OCI-LY7 (cell line): Measurements from ENCODE around the gene GPR55.

ENCODE experiments used
- EZH2phosphoT487 ChIP-seq: fragments of 200-600 bp; sonication (generic); IDR thresholded peaks from 2 replicates; pipeline ENCODE4 v1.6.1; 2018; ENCODE audit warnings: low read depth, borderline replicate concordance, mild to moderate bottlenecking, mixed run types, antibody characterized with exemption, low read length, moderate library complexity, mixed read lengths
- TF ChIP-seq, protein P1 (sequence below): fragments of 200-600 bp; sonication (generic); conservative IDR thresholded peaks from 2 replicates; pipeline ENCODE4 v1.5.1; 2014; ENCODE audit warnings: mild to moderate bottlenecking, antibody characterized with exemption, low read length, moderate library complexity, mixed read lengths

DNA sequence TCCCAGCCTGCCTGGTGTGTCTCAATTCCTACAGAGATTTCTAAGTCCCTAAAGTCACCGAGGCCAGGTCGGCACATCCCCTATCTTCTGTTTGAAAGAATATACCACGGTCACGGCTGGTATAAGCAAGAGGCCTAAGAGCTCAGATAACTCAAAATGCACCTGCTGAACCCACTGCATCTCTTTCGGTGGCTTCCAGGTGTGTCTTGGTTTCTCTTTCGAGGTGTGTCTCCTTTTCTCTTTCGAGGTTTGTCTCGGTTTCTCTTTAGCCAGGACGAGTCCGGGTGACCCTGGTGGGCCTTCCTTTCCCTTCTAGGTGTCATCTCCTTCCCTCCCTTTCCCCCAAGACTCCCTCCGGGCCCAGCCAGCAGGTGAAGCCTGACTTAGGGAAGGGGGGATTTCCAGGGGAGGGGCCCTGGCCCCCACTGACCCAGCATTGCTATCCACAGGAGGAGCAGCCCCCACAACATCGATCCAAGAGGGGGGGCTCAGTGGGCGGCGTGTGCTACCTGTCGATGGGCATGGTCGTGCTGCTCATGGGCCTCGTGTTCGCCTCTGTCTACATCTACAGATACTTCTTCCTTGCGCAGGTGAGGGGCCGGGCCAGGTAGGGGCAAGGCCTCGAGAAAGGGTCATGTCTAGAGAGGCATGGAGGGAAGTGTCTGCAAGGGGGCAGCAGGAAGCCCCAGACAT is 51.9 kb downstream of the GPR55 start:
- TF ChIP-seq, protein P1, sequence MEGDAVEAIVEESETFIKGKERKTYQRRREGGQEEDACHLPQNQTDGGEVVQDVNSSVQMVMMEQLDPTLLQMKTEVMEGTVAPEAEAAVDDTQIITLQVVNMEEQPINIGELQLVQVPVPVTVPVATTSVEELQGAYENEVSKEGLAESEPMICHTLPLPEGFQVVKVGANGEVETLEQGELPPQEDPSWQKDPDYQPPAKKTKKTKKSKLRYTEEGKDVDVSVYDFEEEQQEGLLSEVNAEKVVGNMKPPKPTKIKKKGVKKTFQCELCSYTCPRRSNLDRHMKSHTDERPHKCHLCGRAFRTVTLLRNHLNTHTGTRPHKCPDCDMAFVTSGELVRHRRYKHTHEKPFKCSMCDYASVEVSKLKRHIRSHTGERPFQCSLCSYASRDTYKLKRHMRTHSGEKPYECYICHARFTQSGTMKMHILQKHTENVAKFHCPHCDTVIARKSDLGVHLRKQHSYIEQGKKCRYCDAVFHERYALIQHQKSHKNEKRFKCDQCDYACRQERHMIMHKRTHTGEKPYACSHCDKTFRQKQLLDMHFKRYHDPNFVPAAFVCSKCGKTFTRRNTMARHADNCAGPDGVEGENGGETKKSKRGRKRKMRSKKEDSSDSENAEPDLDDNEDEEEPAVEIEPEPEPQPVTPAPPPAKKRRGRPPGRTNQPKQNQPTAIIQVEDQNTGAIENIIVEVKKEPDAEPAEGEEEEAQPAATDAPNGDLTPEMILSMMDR = no peak
- TF ChIP-seq EZH2phosphoT487 = no peak
